A549 (cell line): ENCODE measurements around the gene POLD4.

Experiments used
- BHLHE40 ChIP-seq: IDR thresholded peaks from 2 replicates; pipeline ENCODE4 v1.6.1; 2012; ENCODE audit warnings: low read depth, low read length, inconsistent platforms
- CHD2 ChIP-seq: fragments of 150-350 bp; IDR thresholded peaks from 2 replicates; pipeline ENCODE4 v1.6.1; 2014; ENCODE audit warnings: low read length; ENCODE audit not compliant: partially characterized antibody
- CTCF ChIP-seq: fragments of >200 bp; sonication (Bioruptor Twin); formaldehyde crosslinking; IDR thresholded peaks from 3 replicates; pipeline ENCODE4 v1.5.1; 2016
- EHMT2 ChIP-seq: fragments of 200-600 bp; sonication (generic); IDR thresholded peaks from 2 replicates; pipeline ENCODE4 v1.6.1; 2016; ENCODE audit warnings: antibody characterized with exemption, low read depth, mild to moderate bottlenecking, moderate library complexity
- ESRRA ChIP-seq: fragments of 150-350 bp; IDR thresholded peaks from 2 replicates; pipeline ENCODE4 v1.6.1; 2014; ENCODE audit warnings: mild to moderate bottlenecking, low read length, borderline replicate concordance
- JUN ChIP-seq, 2 experiments: fragments of >200 bp; sonication (Bioruptor Twin); formaldehyde crosslinking; IDR thresholded peaks; 2 replicates in 1 of 2; 3 replicates in 1 of 2; pipeline ENCODE4 v1.6.1; 2016 to 2017
- MAX ChIP-seq: IDR thresholded peaks from 2 replicates; pipeline ENCODE4 v1.6.1; 2012
- MYC ChIP-seq: IDR thresholded peaks from 2 replicates; pipeline ENCODE4 v1.6.1; 2012; ENCODE audit warnings: mild to moderate bottlenecking, inconsistent platforms, low read length, improper control_type of control experiment, borderline replicate concordance
- PBX3 ChIP-seq: IDR thresholded peaks from 2 replicates; pipeline ENCODE4 v1.6.1; 2012
- POLR2A ChIP-seq: IDR thresholded peaks from 2 replicates; pipeline ENCODE4 v1.6.1; 2012; ENCODE audit warnings: mild to moderate bottlenecking, low read length
- RAD21 ChIP-seq, 2 experiments: fragments of >200 bp in 1 of 2; sonication (Bioruptor Twin) in 1 of 2; formaldehyde crosslinking in 1 of 2; IDR thresholded peaks in 1 of 2; conservative IDR thresholded peaks in 1 of 2; 2 replicates in 1 of 2; 3 replicates in 1 of 2; pipeline ENCODE4 v1.6.1; 2012 to 2018; ENCODE audit warnings: inconsistent platforms in 1 of 2
- SREBF2 ChIP-seq: fragments of 450-650 bp; IDR thresholded peaks from 2 replicates; pipeline ENCODE4 v1.6.1; 2014; ENCODE audit warnings: mild to moderate bottlenecking, moderate library complexity
- ZC3H11A ChIP-seq: fragments of 450-650 bp; IDR thresholded peaks from 2 replicates; pipeline ENCODE4 v1.6.1; 2014; ENCODE audit warnings: antibody characterized with exemption, mild to moderate bottlenecking
- ZSCAN20 ChIP-seq: fragments of 250-450 bp; sonication (Bioruptor Pico); IDR thresholded peaks from 2 replicates; pipeline ENCODE4 v1.8.0; 2022; ENCODE audit warnings: mild to moderate bottlenecking, moderate library complexity

DNA sequence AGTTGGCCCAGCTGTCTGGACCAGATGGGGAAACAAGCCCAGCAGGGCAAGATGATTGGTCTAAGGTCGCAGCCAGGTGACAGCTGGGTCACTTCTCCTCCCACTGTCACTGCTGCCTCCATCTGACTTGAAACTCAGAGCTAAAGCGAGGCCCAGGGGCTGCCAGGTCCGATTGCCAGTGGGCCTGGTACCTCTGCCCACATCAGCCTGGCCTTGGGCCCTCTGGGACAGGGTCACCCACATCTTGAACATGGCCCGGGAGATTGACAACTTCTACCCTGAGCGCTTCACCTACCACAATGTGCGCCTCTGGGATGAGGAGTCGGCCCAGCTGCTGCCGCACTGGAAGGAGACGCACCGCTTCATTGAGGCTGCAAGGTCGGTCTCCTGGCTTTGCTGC is 44.2 kb downstream of the POLD4 start:
- TF ChIP-seq CTCF: no peak
- TF ChIP-seq ZSCAN20 (CRISPR knock-in tag): no peak
- TF ChIP-seq PBX3: no peak
- TF ChIP-seq CHD2: no peak
- TF ChIP-seq POLR2A: no peak
- TF ChIP-seq ZC3H11A: no peak
- TF ChIP-seq SREBF2: no peak
- no peak for TF ChIP-seq JUN (IDR thresholded peaks at IDR 0.05)
- TF ChIP-seq MYC: no peak
- TF ChIP-seq BHLHE40: no peak
- no peak for TF ChIP-seq RAD21 (conservative IDR thresholded peaks at IDR 0.05 in 1 of 2, IDR thresholded peaks at IDR 0.05 in 1 of 2)
- no peak for TF ChIP-seq MAX
- TF ChIP-seq EHMT2: no peak
- no peak for TF ChIP-seq ESRRA
